Measurements from ENCODE around the gene CCDC40. TPM values are rescaled to one million over a fixed set of nuclear protein-coding genes. Genes with fewer than 3 reads are reported as not detected.

The CCDC40 gene
- total and polyA plus RNA-seq, 2 of the 13 experiments (the other 11 are each of a cell fraction or from before 2014, with no cell fraction given) = 4.1 to 5.5 TPM

GRCh38 chr17:80053102-80053501 lies 16.7 kb downstream of the CCDC40 start (continued):
- TF ChIP-seq ZNF501 (CRISPR knock-in tag; IDR thresholded peaks at IDR 0.05) (no peak), DR1 (CRISPR knock-in tag; IDR thresholded peaks at IDR 0.05) (no peak), CTCF (CRISPR knock-in tag; IDR thresholded peaks at IDR 0.05) (no peak)

GRCh38 chr17:80055597-80055996 lies 19.2 kb downstream of the CCDC40 start:
- CTCF ChIA-PET (ENCODE audit: low intra/inter-chr PET ratio, low total read pairs) = no interaction called here
- H2AFZ ChIP-seq (ENCODE audit: low read length) = no peak overlapping the region
- no TSS peak for BruUV-seq (replicated peaks)
- TF ChIP-seq ZNF335 (CRISPR knock-in tag; IDR thresholded peaks at IDR 0.05) (no peak), HMGA1 (CRISPR knock-in tag; conservative IDR thresholded peaks at IDR 0.05) (no peak), ETV5 (CRISPR knock-in tag; IDR thresholded peaks at IDR 0.05; ENCODE audit: borderline replicate concordance) (no peak), SIX4 (CRISPR knock-in tag; IDR thresholded peaks at IDR 0.05) (no peak), ZNF275 (CRISPR knock-in tag; IDR thresholded peaks at IDR 0.05; ENCODE audit: borderline replicate concordance) (no peak), SIX1 (CRISPR knock-in tag; IDR thresholded peaks at IDR 0.05; ENCODE audit: borderline replicate concordance) (no peak), ZNF761 (CRISPR knock-in tag; conservative IDR thresholded peaks at IDR 0.05) (no peak), AGO2 (optimal IDR thresholded peaks at IDR 0.05; ENCODE audit: low read depth, low read length) (no peak), ZNF460 (CRISPR knock-in tag; IDR thresholded peaks at IDR 0.05; ENCODE audit: borderline replicate concordance) (no peak), ZNF710 (CRISPR knock-in tag; IDR thresholded peaks at IDR 0.05; ENCODE audit: borderline replicate concordance) (no peak), MLXIP (CRISPR knock-in tag; IDR thresholded peaks at IDR 0.05; ENCODE audit: borderline replicate concordance) (no peak), ZNF34 (CRISPR knock-in tag; IDR thresholded peaks at IDR 0.05; ENCODE audit: borderline replicate concordance) (no peak), U2AF1 (optimal IDR thresholded peaks at IDR 0.05; ENCODE audit: low read depth, low read length) (no peak), ZNF572 (CRISPR knock-in tag; IDR thresholded peaks at IDR 0.05) (no peak)

More at GRCh38 chr17:80055597-80055996, 19.2 kb downstream of the CCDC40 start:
- Histone ChIP-seq H3K36me3 (replicated peaks in 1 of 2; ENCODE audit: control insufficient read depth in 1 of 2, insufficient read depth in 2 of 2, low read length in 2 of 2) (no peaks in the 10 kb centered on the region; a peak in 1 of 5 replicates), H3K9ac (ENCODE audit: insufficient read depth, low read depth, low read length) (no peak overlapping the region), H4K20me1 (ENCODE audit: insufficient read depth, low read length) (no peaks in the 10 kb centered on the region), H3K4me3 (replicated peaks in 1 of 3; ENCODE audit: insufficient read depth in 1 of 3, low read depth in 2 of 3, low read length in 3 of 3) (no peak overlapping the region), H3K27me3 (ENCODE audit: control insufficient read depth in 1 of 2, insufficient read depth in 2 of 2, low read length in 2 of 2) (no peaks in the 10 kb centered on the region), H3K79me2 (ENCODE audit: insufficient read depth, low read length) (no peaks in the 10 kb centered on the region), H3K4me1 (ENCODE audit: insufficient read depth, low read length) (no peaks in the 10 kb centered on the region), H3K9me3 (ENCODE audit: low read length) (no peaks in the 10 kb centered on the region), H3K27ac (ENCODE audit: extremely low read length, insufficient read depth, low read length) (no peak overlapping the region), H3K4me2 (ENCODE audit: low read depth, low read length) (no peak overlapping the region)
- DNase-seq (ENCODE audit: low spot score) (no peak), FAIRE-seq (no peak), ATAC-seq (no peak)
- WGBS (ENCODE audit: low lambda C conversion rate) = 91% methylated on average over 9 of the region's 9 CpGs
- in situ Hi-C loops (cut with HindIII; ENCODE audit: extremely low pct_ligation_motif_present, low pct_unique_long_range_greater_than_20kb) = no loop called here
- POLR2A ChIA-PET = no interaction called here
- intact Hi-C loops (cut with micrococcal nuclease; ENCODE audit: unreplicated experiment) = no loop called here
